Stimulated activated CD8-positive, alpha-beta memory T cell treated with anti-CD3 and anti-CD28 coated beads, Interleukin-15, amount 100 ng/mL, for 24 hours (primary cell): ENCODE results near the gene CACYBP.

Experiments used
- DNase-seq: peaks from one replicate; pipeline ENCODE4 v3.0.0-alpha.2; 2020; ENCODE audit warnings: low read depth

CACYBP gene

GRCh38 chr1:174999936-175000696 is at the start of gene CACYBP:
Gene CACYBP, plus strand, starts transcription at chr1:174999947. Its CDS starts 234 bp downstream, at chr1:175000181.
- DNase-seq, result no peak

DNA sequence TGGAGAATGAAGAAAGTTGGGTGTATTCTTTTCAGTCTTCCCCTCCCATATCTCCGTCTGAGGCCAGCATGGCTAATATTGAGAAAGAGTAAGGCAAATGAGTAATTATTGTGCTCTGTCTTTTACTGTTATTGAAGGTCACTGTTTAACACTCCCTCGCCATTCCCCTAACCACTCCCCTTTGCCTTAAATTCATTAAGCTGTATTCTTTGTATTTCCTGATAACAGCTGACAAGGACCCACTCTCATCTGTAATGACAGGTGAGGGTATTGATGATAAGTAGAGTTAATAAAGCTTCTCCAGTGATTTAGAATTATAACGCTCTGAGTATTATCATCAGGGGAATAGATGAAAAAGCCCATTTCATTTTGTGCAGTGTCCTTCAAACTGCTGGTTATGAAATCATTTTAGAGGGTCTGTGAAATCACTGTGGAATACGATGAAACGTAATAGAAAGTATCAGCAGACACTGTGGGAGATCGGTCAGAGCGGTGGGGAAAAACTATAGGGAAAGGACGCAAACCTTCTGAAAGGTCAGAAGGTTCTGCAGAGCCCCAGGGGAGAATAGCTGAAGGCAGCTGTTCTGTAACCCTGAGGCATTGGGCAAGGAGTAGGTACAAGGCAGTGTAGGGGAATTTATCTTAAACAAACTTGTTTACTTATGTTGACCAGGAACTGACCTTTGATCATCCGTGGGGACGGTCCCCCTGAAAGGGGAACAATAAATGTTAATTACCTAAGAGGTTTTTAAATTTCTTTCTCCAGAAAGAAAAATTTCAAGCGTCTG is 46.3 kb upstream of the CACYBP start:
- DNase-seq, result no peak

DNA sequence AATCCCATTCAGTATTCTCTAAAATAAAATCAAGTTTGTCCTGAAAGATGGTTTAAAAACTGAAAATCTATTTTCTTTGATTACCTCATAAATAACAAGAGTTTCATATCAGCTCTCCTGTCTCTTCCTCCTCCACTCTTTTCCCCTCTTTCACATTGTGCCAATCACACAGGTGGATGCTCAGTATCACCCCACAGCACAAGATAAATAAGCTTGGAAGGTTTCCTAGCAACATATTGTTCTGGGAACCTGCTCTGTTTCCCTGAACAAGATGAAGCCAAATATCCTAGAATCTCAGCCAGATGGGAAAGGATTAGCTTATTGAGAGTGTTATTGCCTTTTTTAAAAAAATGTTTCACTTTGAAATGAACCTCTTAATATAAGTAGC is 45.7 kb upstream of the CACYBP start:
- DNase-seq, result no peak

DNA sequence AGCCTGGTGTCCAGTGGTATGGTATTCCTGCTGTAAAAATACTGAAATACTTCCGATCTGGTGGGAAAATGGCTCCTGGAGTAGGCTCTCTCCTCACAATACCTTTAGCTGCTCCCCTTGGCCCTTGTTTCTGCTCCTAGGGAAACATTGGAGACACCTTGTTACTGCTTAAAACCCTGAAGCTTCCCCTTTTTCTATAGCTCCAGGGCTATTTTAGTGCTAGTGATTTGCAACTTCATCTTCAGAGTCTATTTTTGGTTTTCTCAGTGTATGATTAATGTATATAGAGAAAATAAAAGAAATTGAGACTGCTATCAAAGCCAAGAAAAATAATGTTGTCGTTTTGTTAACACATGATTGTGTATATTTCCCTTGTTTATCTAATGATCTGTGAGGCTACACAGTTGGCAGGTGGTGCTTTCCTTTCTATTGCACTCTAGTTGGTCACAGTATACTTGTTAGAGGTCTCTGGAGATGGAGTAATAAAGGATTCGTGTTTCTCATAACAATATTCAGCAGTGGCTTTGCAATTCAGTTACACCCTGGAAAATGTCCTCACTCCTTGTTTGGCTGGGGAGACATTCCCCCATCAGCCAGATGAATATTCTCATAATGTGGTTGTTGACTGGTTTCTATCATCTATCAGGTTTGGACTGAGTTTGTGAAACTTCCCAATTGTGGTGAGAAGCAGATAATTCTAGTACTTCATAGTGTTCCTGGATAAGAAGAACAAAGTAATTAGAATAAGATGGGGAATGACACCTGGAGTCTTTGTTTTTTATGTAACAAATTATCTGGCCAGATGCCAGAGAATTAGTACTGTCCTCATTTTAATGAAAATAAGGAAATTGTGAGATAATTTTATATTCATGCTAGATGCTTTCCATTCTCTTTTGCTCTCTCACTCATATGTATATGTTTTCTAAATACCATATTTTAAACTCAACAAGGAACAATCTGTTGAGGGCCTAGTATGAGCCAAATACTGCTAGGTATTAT is 44.8 kb upstream of the CACYBP start:
- DNase-seq, result no peak

DNA sequence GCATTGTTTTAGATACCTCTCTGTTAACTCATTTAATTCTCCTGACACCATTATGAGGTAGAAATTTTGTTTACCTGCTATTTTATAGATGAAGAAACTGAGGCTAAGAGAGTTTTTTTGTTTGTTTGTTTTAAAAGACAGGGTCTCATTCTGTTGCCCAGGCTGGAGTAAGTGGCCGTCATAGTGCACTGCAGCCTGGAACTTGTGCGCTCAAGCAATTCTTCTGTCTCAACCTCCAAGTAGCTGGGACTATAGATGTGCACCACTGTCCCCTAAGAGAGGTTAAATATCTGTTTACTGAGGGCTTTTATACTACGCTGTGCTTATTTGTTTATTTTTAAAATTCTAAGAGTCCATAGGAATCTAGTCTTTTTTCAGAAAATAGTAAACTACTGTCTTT is 43.7 kb upstream of the CACYBP start:
- no peak for DNase-seq

GRCh38 chr1:174956976-174957375 is 42.8 kb upstream of the CACYBP start:
- DNase-seq, result no peak

DNA sequence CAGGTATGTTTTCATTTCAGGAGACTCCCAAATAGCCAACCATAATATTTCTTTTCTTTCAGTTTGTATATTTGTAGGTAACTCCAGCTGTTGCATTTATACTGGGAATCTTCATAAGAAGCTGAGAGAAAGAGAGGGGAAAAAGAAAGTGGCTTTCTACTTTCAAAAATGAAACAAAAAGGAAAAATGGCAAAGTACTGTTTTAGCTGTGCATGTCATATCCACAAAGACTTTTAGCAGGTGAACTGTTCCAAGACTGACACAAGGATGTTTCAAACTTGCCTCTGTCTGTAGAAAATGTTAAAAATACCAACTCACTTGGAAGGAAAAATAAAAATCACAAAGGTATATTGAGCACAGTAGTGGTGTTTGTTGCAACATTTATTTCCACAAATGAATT is 41.9 kb upstream of the CACYBP start:
- DNase-seq, result no peak

DNA sequence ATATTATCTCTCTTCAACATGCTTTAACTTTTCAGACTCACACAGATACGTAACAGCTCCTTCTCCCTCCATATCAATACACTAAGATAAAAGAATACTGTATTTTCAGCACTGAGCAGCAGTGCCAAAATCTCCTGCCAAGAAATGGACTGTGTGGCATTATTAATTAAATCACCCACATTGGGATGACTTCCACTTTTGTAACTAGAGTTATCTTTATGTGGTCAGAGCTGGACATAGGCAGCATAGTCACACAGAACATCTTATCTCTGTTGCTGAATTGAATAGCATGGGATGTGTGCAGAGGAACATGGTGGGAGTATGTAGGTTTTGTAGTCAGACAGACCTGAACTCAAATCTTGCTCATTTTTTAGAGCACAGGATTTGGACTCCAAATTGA is 41.4 kb upstream of the CACYBP start:
- DNase-seq, result no peak

DNA sequence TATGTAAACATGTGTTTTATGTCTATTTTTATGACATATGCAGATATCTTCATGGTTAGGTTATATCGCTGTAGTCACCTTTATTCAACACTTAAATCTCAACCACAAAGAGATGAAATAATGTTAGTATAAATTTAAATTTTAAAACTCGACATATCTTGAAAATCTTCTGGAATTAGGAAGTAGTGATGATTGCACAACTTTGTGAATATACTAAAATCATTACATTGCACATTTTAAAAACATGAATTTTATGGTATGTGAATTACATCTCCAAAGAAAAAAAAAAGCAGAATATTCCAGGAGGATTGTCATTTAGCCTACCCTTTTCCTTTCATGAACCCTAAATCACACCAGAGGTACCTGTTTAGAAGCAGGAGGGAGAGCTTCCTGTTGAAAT is 39.4 kb upstream of the CACYBP start:
- DNase-seq, result no peak

- DNase-seq, result no peak
Measured at GRCh38 chr1:174963529-174964125, 36.1 kb upstream of the CACYBP start.

DNA sequence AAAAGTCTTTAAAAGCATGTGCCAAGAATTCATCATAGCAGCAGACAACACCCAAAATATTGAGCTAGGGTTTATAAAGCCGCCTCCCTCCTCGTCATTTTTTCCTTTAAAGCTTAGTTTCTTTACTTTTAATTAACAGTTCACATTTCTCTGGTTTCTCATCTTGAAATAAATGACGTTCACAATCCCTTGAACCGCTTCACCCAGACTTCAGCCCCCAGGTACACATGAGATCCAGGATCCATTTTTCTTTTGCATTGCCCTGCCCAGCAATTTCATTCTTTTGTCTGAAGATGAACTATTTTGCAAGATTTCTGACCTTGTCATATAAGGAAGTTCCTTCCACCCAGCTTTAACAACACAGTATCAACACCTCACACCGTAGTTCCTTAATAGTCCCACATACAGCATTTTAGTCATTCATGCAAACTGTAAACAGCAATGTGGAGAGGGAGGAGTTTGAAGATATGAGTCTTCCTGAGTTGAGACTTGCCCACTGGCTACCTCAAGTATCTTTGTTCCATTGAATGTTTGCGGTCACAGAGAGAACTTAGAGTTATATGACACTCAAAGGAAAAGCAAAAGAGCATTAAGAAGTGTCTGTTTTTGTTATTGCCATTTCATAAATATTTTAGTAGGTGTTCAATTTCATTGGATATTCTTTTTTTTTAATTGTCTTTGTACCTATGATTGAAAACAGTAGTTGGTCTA is 35.3 kb upstream of the CACYBP start:
- no peak for DNase-seq

DNA sequence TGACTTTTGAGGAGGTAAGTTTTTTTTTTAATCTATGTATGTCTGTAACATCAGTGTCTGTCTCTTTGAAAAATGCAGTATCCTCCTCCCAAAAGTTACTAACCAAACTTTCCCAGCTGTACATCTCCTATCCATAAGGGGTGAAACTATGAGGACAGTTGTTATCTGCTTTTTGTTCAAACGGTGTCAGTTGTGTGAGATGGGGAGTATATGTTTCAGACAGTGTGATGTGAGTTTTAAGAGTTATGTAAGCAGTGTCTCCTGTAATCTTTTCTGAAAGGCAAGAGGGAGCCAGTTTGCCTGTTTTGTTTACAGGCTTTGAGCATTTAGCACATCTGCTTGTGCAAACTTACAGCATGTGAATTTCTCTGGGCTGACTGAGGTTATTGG is 34.8 kb upstream of the CACYBP start:
- DNase-seq, result no peak

- no peak for DNase-seq
Measured at GRCh38 chr1:174965362-174966007, 34.3 kb upstream of the CACYBP start.

DNA sequence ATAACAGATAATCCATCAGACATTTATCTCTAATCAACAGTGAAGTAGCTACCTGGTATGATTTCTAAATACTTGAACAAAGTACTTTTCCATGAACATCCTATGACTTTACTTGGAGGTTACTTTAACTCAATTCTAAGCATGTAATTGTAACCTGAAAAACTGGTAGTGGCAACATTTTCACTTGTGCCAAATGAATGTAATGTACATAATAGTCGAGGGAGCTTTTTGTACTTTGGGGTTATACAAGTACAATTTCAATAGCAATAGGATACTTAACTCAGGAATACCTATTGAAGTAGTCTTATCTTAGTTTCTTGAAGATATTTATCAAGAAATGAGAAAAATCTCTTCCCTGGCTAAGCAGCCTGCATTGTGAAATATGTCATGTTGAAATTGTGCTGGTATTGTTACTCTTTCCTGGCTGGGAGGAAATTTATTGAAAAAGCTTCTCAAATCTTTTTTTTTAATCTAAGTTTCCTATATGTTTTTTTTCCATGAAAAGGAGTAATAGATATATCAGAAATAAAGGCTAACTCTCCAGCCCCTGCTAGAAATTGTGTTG is 33.7 kb upstream of the CACYBP start:
- no peak for DNase-seq

DNA sequence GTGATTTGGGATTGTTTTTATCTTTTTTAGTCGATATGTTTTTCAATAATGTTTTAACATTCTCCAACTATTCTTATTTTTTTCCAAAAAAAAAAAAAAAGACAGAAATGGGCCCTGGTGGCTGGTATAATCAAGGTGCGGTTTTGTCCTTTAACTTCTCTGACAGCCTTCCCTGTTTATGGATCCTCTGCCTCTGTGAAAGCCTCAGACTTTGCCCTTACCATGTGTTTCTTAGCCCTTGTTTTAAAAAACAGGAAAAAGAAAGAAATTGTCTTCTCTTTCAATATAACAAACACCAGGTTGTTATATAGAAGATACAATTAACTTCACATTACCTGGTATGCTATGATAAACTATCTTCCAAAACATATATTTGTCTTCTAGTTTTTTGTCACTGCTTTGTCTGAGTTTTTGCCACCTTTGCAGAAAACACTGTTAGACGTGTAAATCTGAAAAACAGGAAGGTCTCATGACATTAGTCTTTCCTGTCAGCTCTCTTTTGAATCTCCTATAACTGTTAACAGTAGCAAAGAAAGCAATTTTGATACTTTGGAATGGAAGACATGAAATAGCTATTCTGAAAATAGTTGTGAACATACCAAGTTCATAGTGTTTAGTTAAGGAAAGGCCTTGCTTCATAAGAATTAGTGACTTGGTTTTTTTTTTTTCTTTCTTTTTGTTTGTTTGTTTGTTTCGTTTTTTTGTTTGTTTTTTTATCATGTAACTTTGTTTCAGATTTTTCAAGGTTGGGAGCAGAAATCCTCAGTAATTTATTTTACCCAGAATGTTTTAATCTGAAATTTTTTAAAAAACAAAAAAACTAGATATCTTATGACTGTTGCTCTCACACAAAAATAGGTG is 31.7 kb upstream of the CACYBP start:
- no peak for DNase-seq

GRCh38 chr1:174968750-174969244 is 30.9 kb upstream of the CACYBP start:
- no peak for DNase-seq

GRCh38 chr1:174969977-174970376 is 29.8 kb upstream of the CACYBP start:
- no peak for DNase-seq

GRCh38 chr1:174971466-174971865 is 28.3 kb upstream of the CACYBP start:
- DNase-seq, result no peak

DNA sequence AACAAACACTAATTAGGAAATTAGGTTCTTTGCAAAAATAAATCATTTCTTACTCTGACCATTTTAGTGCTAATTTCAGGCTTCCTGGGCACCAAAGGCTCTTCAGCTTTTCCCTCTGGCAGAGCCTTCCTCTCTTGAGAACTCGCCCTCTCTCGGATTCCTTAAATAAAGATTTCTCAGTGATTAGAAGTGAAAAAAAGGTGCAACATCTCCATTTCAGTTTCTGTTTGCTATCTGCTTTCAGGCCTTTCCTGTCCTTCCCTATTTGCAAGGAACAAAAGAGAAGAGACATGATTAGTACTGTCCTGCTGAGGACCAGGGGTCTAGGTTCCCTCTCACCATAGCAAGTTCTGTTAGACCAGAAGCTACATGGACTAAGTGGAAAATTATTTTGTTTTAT is 27.8 kb upstream of the CACYBP start:
- DNase-seq, result no peak
